ENCODE measurements around the gene GOLT1B.

Gene GOLT1B

DNA sequence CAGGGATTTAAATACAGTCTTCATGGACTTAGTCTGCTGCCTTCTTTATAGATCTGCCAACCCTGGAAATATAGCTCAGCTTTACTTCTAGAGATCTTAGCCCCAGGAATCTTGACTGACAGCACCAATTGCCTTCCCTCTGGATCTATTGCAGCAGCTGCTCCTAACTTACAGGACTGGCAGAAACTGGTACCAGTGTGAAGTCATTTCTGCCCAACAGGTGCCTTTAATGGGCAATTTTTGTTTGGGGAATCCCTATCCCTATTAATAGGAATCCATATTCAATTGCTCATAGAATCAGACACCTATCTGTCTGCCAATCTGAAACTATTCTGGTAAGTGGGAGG lies 51.7 kb downstream of the GOLT1B start:
- Histone ChIP-seq H3K9ac (no peak overlapping the region), H3K4me3 (ENCODE audit: low read depth, low read length) (no peak overlapping the region), H3K79me2 (no peaks in the 10 kb centered on the region), H3K27me3 (ENCODE audit: control insufficient read depth, insufficient read depth, low read length) (no peaks in the 10 kb centered on the region), H2AFZ (no peak overlapping the region), H3K36me3 (ENCODE audit: control insufficient read depth, insufficient read depth, low read length) (no peaks in the 10 kb centered on the region), H3K27ac (no peak overlapping the region), H3K9me3 (ENCODE audit: control insufficient read depth, low read length) (no peaks in the 10 kb centered on the region), H3K4me2 (ENCODE audit: low read length) (no peak overlapping the region), H3K4me1 (no peaks in the 10 kb centered on the region)
- TF ChIP-seq, protein P1, sequence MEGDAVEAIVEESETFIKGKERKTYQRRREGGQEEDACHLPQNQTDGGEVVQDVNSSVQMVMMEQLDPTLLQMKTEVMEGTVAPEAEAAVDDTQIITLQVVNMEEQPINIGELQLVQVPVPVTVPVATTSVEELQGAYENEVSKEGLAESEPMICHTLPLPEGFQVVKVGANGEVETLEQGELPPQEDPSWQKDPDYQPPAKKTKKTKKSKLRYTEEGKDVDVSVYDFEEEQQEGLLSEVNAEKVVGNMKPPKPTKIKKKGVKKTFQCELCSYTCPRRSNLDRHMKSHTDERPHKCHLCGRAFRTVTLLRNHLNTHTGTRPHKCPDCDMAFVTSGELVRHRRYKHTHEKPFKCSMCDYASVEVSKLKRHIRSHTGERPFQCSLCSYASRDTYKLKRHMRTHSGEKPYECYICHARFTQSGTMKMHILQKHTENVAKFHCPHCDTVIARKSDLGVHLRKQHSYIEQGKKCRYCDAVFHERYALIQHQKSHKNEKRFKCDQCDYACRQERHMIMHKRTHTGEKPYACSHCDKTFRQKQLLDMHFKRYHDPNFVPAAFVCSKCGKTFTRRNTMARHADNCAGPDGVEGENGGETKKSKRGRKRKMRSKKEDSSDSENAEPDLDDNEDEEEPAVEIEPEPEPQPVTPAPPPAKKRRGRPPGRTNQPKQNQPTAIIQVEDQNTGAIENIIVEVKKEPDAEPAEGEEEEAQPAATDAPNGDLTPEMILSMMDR (IDR thresholded peaks at IDR 0.05) = no peak

GRCh38 chr12:21558100-21558679 lies 56.6 kb downstream of the GOLT1B start:
- no peak overlapping the region for H3K9ac ChIP-seq
- no peaks in the 10 kb centered on the region for H3K27me3 ChIP-seq (ENCODE audit: control insufficient read depth, insufficient read depth, low read length)
- TF ChIP-seq, protein P1 (IDR thresholded peaks at IDR 0.05) = no peak
- no peaks in the 10 kb centered on the region for H3K36me3 ChIP-seq (ENCODE audit: control insufficient read depth, insufficient read depth, low read length)
- H3K4me3 ChIP-seq (ENCODE audit: low read depth, low read length) = no peak overlapping the region
- no peaks in the 10 kb centered on the region for H3K9me3 ChIP-seq (ENCODE audit: control insufficient read depth, low read length)
- no peak overlapping the region for H3K27ac ChIP-seq
- no peaks in the 10 kb centered on the region for H3K4me1 ChIP-seq
- no peak overlapping the region for H2AFZ ChIP-seq
- H3K4me2 ChIP-seq (ENCODE audit: low read length) = no peak overlapping the region
- no peaks in the 10 kb centered on the region for H3K79me2 ChIP-seq

- H3K36me3 ChIP-seq (ENCODE audit: control insufficient read depth, insufficient read depth, low read length) = no peaks in the 10 kb centered on the region
- H3K9ac ChIP-seq = no peak overlapping the region
- no peaks in the 10 kb centered on the region for H3K9me3 ChIP-seq (ENCODE audit: control insufficient read depth, low read length)
- H3K4me1 ChIP-seq = no peaks in the 10 kb centered on the region
- no peaks in the 10 kb centered on the region for H3K27me3 ChIP-seq (ENCODE audit: control insufficient read depth, insufficient read depth, low read length)
- H3K79me2 ChIP-seq = no peaks in the 10 kb centered on the region
- TF ChIP-seq, protein P1 (IDR thresholded peaks at IDR 0.05) = no peak
- no peak overlapping the region for H3K4me2 ChIP-seq (ENCODE audit: low read length)
- H2AFZ ChIP-seq = no peak overlapping the region
- no peak overlapping the region for H3K4me3 ChIP-seq (ENCODE audit: low read depth, low read length)
- no peak overlapping the region for H3K27ac ChIP-seq
Observed at GRCh38 chr12:21559855-21560569, 58.4 kb downstream of the GOLT1B start.

- TF ChIP-seq, protein P1 (IDR thresholded peaks at IDR 0.05) = no peak
- H3K4me2 ChIP-seq (ENCODE audit: low read length) = no peak overlapping the region
- no peak overlapping the region for H3K27ac ChIP-seq
- no peaks in the 10 kb centered on the region for H3K27me3 ChIP-seq (ENCODE audit: control insufficient read depth, insufficient read depth, low read length)
- H3K9me3 ChIP-seq (ENCODE audit: control insufficient read depth, low read length) = no peaks in the 10 kb centered on the region
- no peak overlapping the region for H2AFZ ChIP-seq
- H3K4me1 ChIP-seq = no peaks in the 10 kb centered on the region
- no peaks in the 10 kb centered on the region for H3K36me3 ChIP-seq (ENCODE audit: control insufficient read depth, insufficient read depth, low read length)
- H3K9ac ChIP-seq = no peak overlapping the region
- no peaks in the 10 kb centered on the region for H3K79me2 ChIP-seq
- no peak overlapping the region for H3K4me3 ChIP-seq (ENCODE audit: low read depth, low read length)
Observed at GRCh38 chr12:21561158-21561557, 59.6 kb downstream of the GOLT1B start.

DNA sequence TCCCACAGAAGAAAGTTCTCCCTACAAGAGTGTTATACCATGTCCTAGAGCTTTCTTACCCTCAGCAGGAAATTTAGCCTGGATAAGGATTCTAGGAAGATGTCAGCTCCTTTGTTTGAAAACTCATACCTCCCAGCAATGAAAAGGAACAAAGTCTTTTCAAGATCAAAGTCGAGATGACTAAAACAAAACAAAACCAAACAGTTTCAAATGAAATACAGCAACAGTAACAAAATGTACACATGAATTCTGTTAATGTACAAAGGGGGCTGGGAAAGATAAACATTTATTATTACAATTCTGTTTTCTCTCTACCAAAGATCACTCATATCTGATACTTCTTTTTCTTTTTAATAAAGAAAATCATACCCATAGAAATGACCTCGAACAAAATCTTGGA lies 61.3 kb downstream of the GOLT1B start:
- H3K79me2 ChIP-seq = no peaks in the 10 kb centered on the region
- H3K27ac ChIP-seq = no peak overlapping the region
- no peak overlapping the region for H3K4me3 ChIP-seq (ENCODE audit: low read depth, low read length)
- no peaks in the 10 kb centered on the region for H3K4me1 ChIP-seq
- H2AFZ ChIP-seq = no peak overlapping the region
- no peak overlapping the region for H3K4me2 ChIP-seq (ENCODE audit: low read length)
- TF ChIP-seq, protein P1 (IDR thresholded peaks at IDR 0.05) = no peak
- no peaks in the 10 kb centered on the region for H3K27me3 ChIP-seq (ENCODE audit: control insufficient read depth, insufficient read depth, low read length)
- H3K9me3 ChIP-seq (ENCODE audit: control insufficient read depth, low read length) = no peaks in the 10 kb centered on the region
- H3K36me3 ChIP-seq (ENCODE audit: control insufficient read depth, insufficient read depth, low read length) = no peaks in the 10 kb centered on the region
- H3K9ac ChIP-seq = no peak overlapping the region
